PC-9 (cell line): ENCODE data around the gene SDF2. TPM values are rescaled to one million over a fixed set of nuclear protein-coding genes. Genes with fewer than 3 reads are reported as not detected.

ENCODE experiments used
- BruUV-seq: library from RNA; stranded (reverse); fragments of 400-500 nt; replicated peaks from 2 replicates; lab custom pipeline; 2021; lab: Mats Ljungman, UMichigan
- CTCF ChIA-PET: fragments of 300-600 bp; sonication (Branson Sonifier 250); formaldehyde crosslinking; loops from one replicate; lab custom pipeline; 2022; ENCODE audit warnings: antibody characterized with exemption; lab: Charles Lee
- POLR2A ChIA-PET: fragments of 300-600 bp; sonication (Branson Sonifier 250); formaldehyde crosslinking; loops from one replicate; lab custom pipeline; 2022; ENCODE audit warnings: antibody characterized with exemption; ENCODE audit not compliant: unreplicated experiment; lab: Charles Lee
- DNase-seq, 2 experiments: peaks; one replicate each; pipeline versions ENCODE4 v3.0.0 to v3.0.0-alpha.2; 2015 to 2022; ENCODE audit warnings: mixed read lengths in 1 of 2
- H2AFZ ChIP-seq: fragments of 200-600 bp; sonication (generic); 2 replicates; pipeline ENCODE4 v1.8.1; 2017; ENCODE audit warnings: antibody characterized with exemption
- H3F3A ChIP-seq: fragments of 200-600 bp; sonication (generic); 2 replicates; pipeline ENCODE4 v1.8.1; 2017; ENCODE audit warnings: antibody characterized with exemption, mild to moderate bottlenecking, low read depth; ENCODE audit not compliant: insufficient read depth
- H3K27ac ChIP-seq: fragments of 200-600 bp; sonication (generic); 2 replicates; pipeline ENCODE4 v1.6.1; 2016; ENCODE audit warnings: mixed run types
- H3K27me3 ChIP-seq: fragments of 200-600 bp; sonication (generic); 2 replicates; pipeline ENCODE4 v1.6.1; 2016; ENCODE audit warnings: low read depth, mixed run types; ENCODE audit not compliant: insufficient read depth
- H3K36me3 ChIP-seq: fragments of 200-600 bp; sonication (generic); 2 replicates; pipeline ENCODE4 v1.6.1; 2016; ENCODE audit warnings: low read depth, mixed run types
- H3K4me1 ChIP-seq: fragments of 200-600 bp; sonication (generic); replicated peaks from 2 replicates; pipeline ENCODE4 v1.6.1; 2016; ENCODE audit warnings: mixed run types; ENCODE audit not compliant: insufficient read depth
- H3K4me2 ChIP-seq: fragments of 200-600 bp; sonication (generic); 2 replicates; pipeline ENCODE4 v1.6.1; 2017; ENCODE audit warnings: mixed run types
- H3K4me3 ChIP-seq: fragments of 200-600 bp; sonication (generic); 2 replicates; pipeline ENCODE4 v1.6.1; 2016; ENCODE audit warnings: mixed run types
- H3K79me2 ChIP-seq: fragments of 200-600 bp; sonication (generic); 2 replicates; pipeline ENCODE4 v1.6.1; 2017; ENCODE audit warnings: low read depth, mixed run types
- H3K9me2 ChIP-seq: fragments of 200-600 bp; sonication (generic); 2 replicates; pipeline ENCODE4 v1.8.1; 2017; ENCODE audit warnings: mild to moderate bottlenecking; ENCODE audit not compliant: insufficient read depth
- H3K9me3 ChIP-seq: fragments of 200-600 bp; sonication (generic); 2 replicates; pipeline ENCODE4 v1.8.1; 2016; ENCODE audit warnings: low read depth; ENCODE audit not compliant: insufficient read depth
- H4K20me1 ChIP-seq: fragments of 200-600 bp; sonication (generic); 2 replicates; pipeline ENCODE4 v1.8.1; 2017; ENCODE audit not compliant: insufficient read depth
- EZH2 ChIP-seq: fragments of 200-600 bp; sonication (generic); IDR thresholded peaks from 2 replicates; pipeline ENCODE4 v1.8.0; 2017; ENCODE audit warnings: antibody characterized with exemption, low read depth
- intact Hi-C: fragments of 100-400 bp; cut with micrococcal nuclease; formaldehyde crosslinking; loops from one replicate; pipeline ENCODE4 v1.10.0; 2022; ENCODE audit not compliant: unreplicated experiment
- total RNA-seq: library from RNA; stranded (reverse); gene quantifications from 2 replicates; pipeline ENCODE4 v1.2.3, GENCODE V29; 2021
- TF ChIP-seq, protein P1 (sequence below): fragments of 200-600 bp; sonication (generic); conservative IDR thresholded peaks from 2 replicates; pipeline ENCODE4 v1.6.1; 2017; ENCODE audit warnings: mixed run types, antibody characterized with exemption, mild to moderate bottlenecking, moderate library complexity

The SDF2 gene
- total RNA-seq, 1 experiment from 2014 or later: 43.7 TPM

DNA sequence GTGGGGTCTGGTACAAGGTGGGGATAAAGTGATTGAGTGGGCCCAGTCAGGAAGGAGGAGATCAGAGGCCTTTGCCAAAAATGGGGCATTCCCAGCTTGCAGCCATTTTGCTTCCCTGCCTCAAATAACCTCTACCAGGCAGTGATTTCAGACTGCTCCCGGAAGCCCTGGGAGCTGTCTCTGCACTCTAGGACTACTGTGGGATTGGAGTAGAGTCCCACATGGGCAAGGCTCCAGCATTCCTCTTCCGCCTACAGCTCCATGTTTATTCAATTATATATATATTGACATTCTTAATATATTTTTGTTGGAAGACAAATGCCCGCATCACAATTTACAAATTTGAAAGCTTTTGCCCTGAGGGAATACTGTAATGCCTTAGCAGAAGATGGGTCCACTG is 13.8 kb upstream of the SDF2 start:
- H3F3A ChIP-seq: no peaks in the 10 kb centered on the region
- H3K4me3 ChIP-seq: no peak overlapping the region
- TF ChIP-seq EZH2: no peak
- TF ChIP-seq, protein P1, sequence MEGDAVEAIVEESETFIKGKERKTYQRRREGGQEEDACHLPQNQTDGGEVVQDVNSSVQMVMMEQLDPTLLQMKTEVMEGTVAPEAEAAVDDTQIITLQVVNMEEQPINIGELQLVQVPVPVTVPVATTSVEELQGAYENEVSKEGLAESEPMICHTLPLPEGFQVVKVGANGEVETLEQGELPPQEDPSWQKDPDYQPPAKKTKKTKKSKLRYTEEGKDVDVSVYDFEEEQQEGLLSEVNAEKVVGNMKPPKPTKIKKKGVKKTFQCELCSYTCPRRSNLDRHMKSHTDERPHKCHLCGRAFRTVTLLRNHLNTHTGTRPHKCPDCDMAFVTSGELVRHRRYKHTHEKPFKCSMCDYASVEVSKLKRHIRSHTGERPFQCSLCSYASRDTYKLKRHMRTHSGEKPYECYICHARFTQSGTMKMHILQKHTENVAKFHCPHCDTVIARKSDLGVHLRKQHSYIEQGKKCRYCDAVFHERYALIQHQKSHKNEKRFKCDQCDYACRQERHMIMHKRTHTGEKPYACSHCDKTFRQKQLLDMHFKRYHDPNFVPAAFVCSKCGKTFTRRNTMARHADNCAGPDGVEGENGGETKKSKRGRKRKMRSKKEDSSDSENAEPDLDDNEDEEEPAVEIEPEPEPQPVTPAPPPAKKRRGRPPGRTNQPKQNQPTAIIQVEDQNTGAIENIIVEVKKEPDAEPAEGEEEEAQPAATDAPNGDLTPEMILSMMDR: no peak
- H3K27me3 ChIP-seq: no peaks in the 10 kb centered on the region
- ChIA-PET CTCF (interaction anchor here (0.6 to 1.6 kb wide), 2 partner anchors 15 to 29 kb away, joined by 3 to 14 read pairs; partner anchors contain the start of gene BLTP2), POLR2A (no interaction called here)
- intact Hi-C loops: no loop called here
- no peak overlapping the region for H2AFZ ChIP-seq
- peaks cover 4% of the 10 kb centered on the region; the same call in 1 of the 2 replicates for H4K20me1 ChIP-seq
- no peaks in the 10 kb centered on the region for H3K9me3 ChIP-seq
- H3K4me2 ChIP-seq: no peak overlapping the region
- H3K36me3 ChIP-seq: peaks cover 57% of the 10 kb centered on the region
- H3K27ac ChIP-seq: no peak overlapping the region
- no TSS peak for BruUV-seq
- no peaks in the 10 kb centered on the region for H3K9me2 ChIP-seq
- no peak for DNase-seq
- no peaks in the 10 kb centered on the region for H3K79me2 ChIP-seq
- H3K4me1 ChIP-seq: no peaks in the 10 kb centered on the region

DNA sequence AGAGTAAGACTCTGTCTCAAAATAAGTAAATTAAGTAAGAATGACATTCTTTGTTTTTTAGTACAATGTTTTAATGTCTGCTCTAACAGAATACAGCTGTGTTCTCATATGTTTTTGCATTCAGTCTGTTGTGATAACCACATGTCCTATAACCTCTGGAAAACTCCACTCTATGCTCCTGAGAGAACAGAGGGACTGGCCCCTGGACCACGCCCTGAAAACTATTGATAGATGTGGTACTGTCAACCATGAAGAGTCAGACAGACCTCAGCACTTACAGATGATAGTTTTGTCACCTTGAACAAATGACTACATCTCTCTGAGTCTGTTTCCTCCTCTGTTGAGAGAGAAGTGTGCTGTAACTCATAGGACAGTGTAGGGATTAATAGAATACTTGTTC is 8.2 kb upstream of the SDF2 start:
- Histone ChIP-seq H3K36me3 (peaks cover 40% of the 10 kb centered on the region), H3K79me2 (peaks cover 30% of the 10 kb centered on the region), H3K4me1 (no peaks in the 10 kb centered on the region), H3K4me2 (no peak overlapping the region), H3K9me3 (no peaks in the 10 kb centered on the region), H2AFZ (no peak overlapping the region), H3K27ac (no peak overlapping the region), H3K9me2 (no peaks in the 10 kb centered on the region), H3K4me3 (no peak overlapping the region), H4K20me1 (peaks cover 38% of the 10 kb centered on the region), H3F3A (peaks cover 15% of the 10 kb centered on the region; the same call in 1 of the 2 replicates), H3K27me3 (no peaks in the 10 kb centered on the region)
- no peak for DNase-seq
- TF ChIP-seq EZH2: no peak
- TF ChIP-seq, protein P1: no peak
- BruUV-seq: no TSS peak
- ChIA-PET POLR2A (no interaction called here), CTCF (no interaction called here)
- intact Hi-C loops: no loop called here

DNA sequence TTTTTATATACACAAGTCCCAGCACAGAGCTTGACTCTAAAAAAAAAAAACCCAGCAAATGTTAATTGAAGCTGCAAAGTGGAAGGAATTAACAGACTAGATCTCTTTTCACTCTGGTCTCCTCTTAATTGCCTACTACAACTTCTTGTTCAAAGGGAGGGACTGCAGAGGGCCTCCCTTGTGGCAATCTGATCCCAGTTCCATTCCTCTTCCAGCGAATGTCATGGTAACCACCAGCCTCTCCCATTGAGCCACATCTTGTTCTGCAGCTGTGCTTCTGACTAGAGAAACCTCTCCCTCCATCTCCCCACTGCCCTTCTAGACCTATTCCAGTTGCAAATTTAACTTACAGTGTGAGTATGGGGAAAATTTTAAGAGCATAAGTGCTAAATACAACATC is 6.2 kb upstream of the SDF2 start:
- BruUV-seq: no TSS peak
- DNase-seq: no peak
- peaks cover 51% of the 10 kb centered on the region for H3K79me2 ChIP-seq
- peaks cover 15% of the 10 kb centered on the region; the same call in 1 of the 2 replicates for H3F3A ChIP-seq
- H3K9me2 ChIP-seq: no peaks in the 10 kb centered on the region
- H2AFZ ChIP-seq: no peak overlapping the region
- intact Hi-C loops: no loop called here
- peaks cover 51% of the 10 kb centered on the region for H4K20me1 ChIP-seq
- no peak overlapping the region for H3K27ac ChIP-seq
- no peak overlapping the region for H3K4me3 ChIP-seq
- H3K4me1 ChIP-seq: peaks cover 7% of the 10 kb centered on the region
- H3K36me3 ChIP-seq: peaks cover 30% of the 10 kb centered on the region
- TF ChIP-seq, protein P1: no peak
- no peak for TF ChIP-seq EZH2
- no peak overlapping the region for H3K4me2 ChIP-seq
- POLR2A ChIA-PET: interaction anchor here (0.6 to 0.7 kb wide), 2 partner anchors 23 to 32 kb away, joined by 4 to 12 read pairs; partner anchors contain the start of gene BLTP2
- no peaks in the 10 kb centered on the region for H3K9me3 ChIP-seq
- H3K27me3 ChIP-seq: no peaks in the 10 kb centered on the region
- CTCF ChIA-PET: no interaction called here
